Stimulated activated CD4-positive, alpha-beta T cell treated with anti-CD3 and anti-CD28 coated beads, TNF-alpha, amount 100 ng/mL, for 48 hours (primary cell): ENCODE data around the gene LDLRAD4.

ENCODE experiments used
- DNase-seq, 3 donors: peaks; one replicate each; pipeline ENCODE4 v3.0.0-alpha.2; 2020; ENCODE audit warnings: low read depth in 3 of 3

LDLRAD4 gene

GRCh38 chr18:13445241-13445897, 226.8 kb downstream of the LDLRAD4 start:
- no peak for DNase-seq

- DNase-seq, result no peak
Measured at GRCh38 chr18:13446024-13446423, 227.5 kb downstream of the LDLRAD4 start.

GRCh38 chr18:13446610-13447461, 228.3 kb downstream of the LDLRAD4 start:
- DNase-seq, result peak in 2 of 3 donors; percentile 39 to 62

GRCh38 chr18:13447621-13448334, 229.2 kb downstream of the LDLRAD4 start:
- no peak for DNase-seq

DNA sequence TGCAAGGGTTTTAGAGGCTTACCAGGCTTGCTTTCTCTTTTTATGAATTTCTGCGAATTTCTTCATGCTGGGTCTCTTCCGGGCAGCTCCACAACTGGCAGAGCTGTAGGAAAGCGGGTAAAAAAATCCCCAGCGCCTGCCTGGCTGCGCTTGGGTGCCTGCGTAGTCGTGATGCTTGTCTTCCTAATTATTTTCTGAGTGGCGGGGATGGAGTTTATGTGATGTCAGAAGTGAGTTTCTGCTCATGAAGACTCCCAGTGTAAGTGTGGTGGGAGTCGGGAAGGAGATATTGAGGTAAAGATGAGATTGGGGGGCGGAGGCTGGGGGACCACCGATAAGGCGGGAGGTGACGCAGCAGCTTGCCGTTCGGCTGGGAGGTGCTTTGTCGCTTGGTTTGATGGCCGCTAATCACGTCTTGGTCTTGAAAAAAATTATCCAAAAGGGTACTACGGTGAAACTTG, 229.8 kb downstream of the LDLRAD4 start:
- no peak for DNase-seq

- DNase-seq, result no peak
Measured at GRCh38 chr18:13449651-13450050, 231.1 kb downstream of the LDLRAD4 start.

DNA sequence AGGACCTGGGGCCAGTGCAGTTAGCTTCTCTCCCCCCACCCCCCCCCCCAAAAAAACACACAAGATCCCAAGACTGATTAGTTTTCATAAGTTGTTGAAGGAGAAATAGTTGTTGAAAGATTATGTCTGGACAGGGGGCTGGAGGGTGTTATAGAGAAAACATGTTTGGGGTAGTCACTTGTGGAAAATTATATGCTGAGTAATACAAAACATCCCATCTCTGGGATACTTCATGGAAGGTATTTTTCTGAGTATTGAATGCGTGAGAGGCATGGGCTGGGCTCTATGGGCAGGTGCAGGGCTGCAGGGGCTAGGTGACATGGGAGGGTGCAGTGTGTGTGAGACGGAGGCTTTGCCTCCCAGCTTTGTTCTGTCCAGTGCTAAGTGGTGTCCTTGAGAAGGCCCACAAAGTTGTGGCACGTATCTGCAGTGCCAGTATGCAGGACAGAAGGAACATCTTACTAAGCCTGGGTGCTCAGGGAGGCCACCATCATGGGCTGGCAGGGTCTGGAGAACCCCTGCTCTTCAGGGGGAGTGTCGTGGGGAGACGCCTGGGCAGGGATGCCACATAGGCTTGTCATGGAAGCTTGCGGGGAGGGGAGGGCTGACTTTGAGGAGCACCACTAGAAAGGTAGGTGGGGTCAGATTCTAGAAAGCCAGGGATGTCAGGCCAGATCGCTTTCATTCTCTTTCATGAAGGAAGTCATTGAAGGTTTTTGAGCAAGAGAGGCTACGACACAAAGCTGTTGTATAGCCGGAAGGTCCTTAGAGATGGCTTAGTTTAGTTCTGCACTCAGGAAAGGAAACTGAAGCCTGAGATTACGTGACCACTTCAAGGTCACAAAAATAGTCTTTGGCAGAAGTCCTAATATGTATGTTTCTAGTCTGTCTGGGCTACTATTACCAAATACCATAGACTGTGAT, 232.0 kb downstream of the LDLRAD4 start:
- DNase-seq, result no peak

- DNase-seq, result no peak
Measured at GRCh38 chr18:13451213-13451540, 232.6 kb downstream of the LDLRAD4 start.

GRCh38 chr18:13451661-13452387, 233.3 kb downstream of the LDLRAD4 start:
- DNase-seq, result no peak

DNA sequence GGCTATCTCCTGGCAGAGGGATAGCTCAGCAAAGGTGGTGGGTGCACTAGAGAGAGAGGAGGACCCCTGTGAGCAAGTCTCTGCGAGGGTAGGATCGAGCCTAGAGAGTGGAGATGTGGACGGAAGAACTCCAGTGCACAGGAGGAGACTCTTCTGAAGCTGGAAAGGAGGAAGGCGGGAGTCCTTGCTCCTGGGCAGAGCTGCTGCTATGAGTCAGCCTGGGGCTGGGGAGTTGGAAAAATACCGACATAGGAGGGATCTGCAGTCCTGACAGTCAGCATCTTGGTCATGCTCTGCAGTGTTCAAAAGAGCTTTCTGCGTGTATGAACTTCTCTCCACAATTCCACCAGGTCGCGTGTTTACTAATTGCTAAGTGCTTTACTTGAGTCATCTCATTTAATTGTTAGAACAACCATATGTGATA, 233.8 kb downstream of the LDLRAD4 start:
- no peak for DNase-seq

GRCh38 chr18:13452871-13453680, 234.5 kb downstream of the LDLRAD4 start:
- no peak for DNase-seq

- no peak for DNase-seq
Measured at GRCh38 chr18:13453714-13454113, 235.2 kb downstream of the LDLRAD4 start.

DNA sequence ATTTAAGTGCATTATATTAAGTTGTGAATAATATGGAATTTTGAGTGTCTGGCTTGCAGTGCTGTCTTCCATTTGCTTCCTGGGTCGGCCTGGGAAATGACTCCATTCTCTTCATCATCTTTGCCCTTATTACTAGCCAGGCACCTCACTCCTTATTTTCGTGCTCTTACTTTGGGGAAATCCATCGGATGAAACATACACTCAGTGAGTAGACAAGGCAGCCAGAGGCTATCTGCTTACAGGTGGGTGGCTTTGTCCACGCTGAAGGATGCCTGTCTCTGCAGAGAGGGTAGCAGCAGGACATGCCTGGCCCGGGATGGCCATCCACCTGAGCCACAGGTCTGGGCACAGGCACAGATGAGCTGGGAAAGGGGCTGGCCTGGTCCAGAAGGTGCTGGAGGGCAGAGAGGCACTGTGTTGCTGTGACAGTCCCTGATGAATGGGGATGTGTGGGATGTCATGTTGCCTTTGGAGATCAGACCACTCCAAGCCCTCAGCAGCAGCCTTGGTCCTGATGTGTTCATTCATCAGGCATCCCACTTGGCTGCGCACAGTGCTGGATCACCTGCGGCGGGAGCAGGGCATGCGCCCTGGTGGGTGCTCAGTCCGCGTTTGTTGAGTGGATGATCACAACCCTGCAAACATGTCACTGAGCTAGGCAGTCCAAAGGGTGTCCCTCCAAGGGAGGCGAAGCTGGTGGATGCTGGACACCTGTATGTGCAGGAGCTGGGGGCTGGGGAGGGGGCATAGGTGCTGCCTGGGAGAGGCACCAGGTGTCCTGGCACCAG, 236.0 kb downstream of the LDLRAD4 start:
- no peak for DNase-seq

- no peak for DNase-seq
Measured at GRCh38 chr18:13455471-13455870, 236.9 kb downstream of the LDLRAD4 start.

GRCh38 chr18:13455960-13456481, 237.5 kb downstream of the LDLRAD4 start:
- peak in 2 of 3 donors; percentile 35 to 42 for DNase-seq

DNA sequence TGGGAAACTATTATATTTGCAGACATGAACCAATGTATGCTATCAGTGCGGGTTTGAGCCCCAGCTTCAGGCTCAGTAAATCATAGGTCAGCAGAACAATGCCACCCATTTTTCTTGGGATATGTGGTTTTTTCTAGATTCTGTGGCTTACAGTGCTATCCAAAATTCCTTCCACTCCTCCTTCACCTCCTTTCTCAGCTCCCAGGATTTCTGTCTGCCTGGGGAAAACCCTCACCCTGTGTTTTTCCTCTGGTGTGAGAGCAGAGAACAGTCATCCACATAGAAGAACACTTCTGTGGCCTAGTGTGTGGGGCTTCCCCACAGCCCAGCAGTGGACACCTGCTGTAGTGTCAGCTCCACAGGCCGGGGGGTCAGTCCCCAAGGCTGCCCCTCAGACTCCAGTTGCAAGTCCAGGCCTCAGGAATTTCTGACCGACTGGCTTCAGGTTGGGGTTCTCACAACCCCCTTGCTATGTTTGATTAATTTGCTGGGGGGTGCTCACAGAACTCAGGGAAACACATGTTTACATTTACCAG, 238.2 kb downstream of the LDLRAD4 start:
- DNase-seq, result no peak

- DNase-seq, result no peak
Measured at GRCh38 chr18:13457327-13457726, 238.8 kb downstream of the LDLRAD4 start.

DNA sequence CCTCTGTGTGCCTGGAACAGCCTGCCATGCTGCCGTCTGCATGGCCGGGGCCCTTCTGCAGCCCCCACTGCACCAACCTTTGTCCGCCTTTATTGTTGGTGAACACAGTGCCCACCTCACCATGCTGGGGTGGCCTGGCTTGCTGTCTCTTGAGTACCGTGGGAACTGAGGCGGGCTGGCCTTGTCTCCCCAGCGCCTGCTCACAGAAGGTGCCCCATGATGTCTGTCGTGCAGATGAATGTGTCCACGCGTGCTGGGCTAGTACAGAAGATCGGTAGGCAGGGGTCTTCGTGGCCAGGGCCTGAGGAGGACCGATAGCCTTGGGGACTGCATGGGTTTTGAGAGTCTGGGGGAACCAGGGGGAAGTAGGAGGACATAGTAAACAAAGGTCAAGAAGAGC, 242.4 kb downstream of the LDLRAD4 start:
- DNase-seq, result no peak

DNA sequence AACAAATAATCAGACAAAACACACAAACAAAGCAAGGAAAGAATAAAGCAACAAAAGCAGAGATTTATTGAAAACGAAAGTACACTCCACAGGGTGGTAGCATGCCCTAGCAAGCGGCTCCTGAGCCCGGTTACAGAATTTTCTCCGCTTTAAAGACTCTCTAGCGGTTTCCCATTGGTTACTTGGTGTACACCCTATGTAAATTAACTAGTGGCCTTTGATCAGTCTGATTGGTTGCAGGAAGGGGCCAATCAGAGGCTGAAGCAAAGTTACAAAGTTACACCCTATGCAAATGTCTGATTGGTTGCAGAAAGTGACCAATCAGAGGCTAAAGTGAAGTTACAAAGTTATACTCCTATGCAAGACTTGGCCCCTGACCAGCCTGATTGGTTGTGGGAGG, 242.9 kb downstream of the LDLRAD4 start:
- DNase-seq, result no peak
